Measurements from ENCODE around the gene PLXNA4.

- TF ChIP-seq CTCF (IDR thresholded peaks at IDR 0.05 in 2 of 3, conservative IDR thresholded peaks at IDR 0.05 in 1 of 3; ENCODE audit: borderline replicate concordance in 1 of 3, insufficient read depth in 1 of 3, low read depth in 2 of 3, low read length in 2 of 3) (no peak), EZH2 (IDR thresholded peaks at IDR 0.05) (no peak)
These were observed 179.2 kb downstream of the PLXNA4 start for GRCh38 chr7:132397070-132397469.
